H9 (cell line): ENCODE measurements around the gene ZER1. TPM values are rescaled to one million over a fixed set of nuclear protein-coding genes. Genes with fewer than 3 reads are reported as not detected.

ENCODE experiments used
- DNase-seq: peaks from one replicate; pipeline ENCODE4 v3.0.0-alpha.2; 2017
- H2AFZ ChIP-seq: one replicate; pipeline ENCODE4 v1.6.1; 2013; ENCODE audit warnings: mild to moderate bottlenecking, low read length, control low read depth, moderate library complexity
- H2AK5ac ChIP-seq: 2 replicates; pipeline ENCODE4 v1.6.1; 2013; ENCODE audit warnings: low read length, control low read depth, mixed read lengths; ENCODE audit not compliant: insufficient read length
- H2BK120ac ChIP-seq: one replicate; pipeline ENCODE4 v1.6.1; 2013; ENCODE audit warnings: low read depth, mild to moderate bottlenecking, low read length, control low read depth, inconsistent platforms; ENCODE audit not compliant: poor library complexity, severe bottlenecking
- H2BK12ac ChIP-seq: 2 replicates; pipeline ENCODE4 v1.6.1; 2013; ENCODE audit warnings: low read length, control low read depth, mixed read lengths, low read depth; ENCODE audit not compliant: insufficient read length
- H2BK15ac ChIP-seq: 2 replicates; pipeline ENCODE4 v1.6.1; 2013; ENCODE audit warnings: low read depth, low read length, control low read depth
- H2BK20ac ChIP-seq: one replicate; pipeline ENCODE4 v1.6.1; 2013; ENCODE audit warnings: low read depth, mild to moderate bottlenecking, low read length, control low read depth, inconsistent platforms; ENCODE audit not compliant: poor library complexity, severe bottlenecking
- H2BK5ac ChIP-seq: 2 replicates; pipeline ENCODE4 v1.6.1; 2013; ENCODE audit warnings: low read length, control low read depth, mixed read lengths; ENCODE audit not compliant: insufficient read length
- H3K14ac ChIP-seq: 2 replicates; pipeline ENCODE4 v1.6.1; 2013; ENCODE audit warnings: low read length, control low read depth; ENCODE audit not compliant: insufficient read depth
- H3K18ac ChIP-seq: 2 replicates; pipeline ENCODE4 v1.6.1; 2013; ENCODE audit warnings: low read depth, mild to moderate bottlenecking, mixed read lengths, low read length, control low read depth; ENCODE audit not compliant: insufficient read length
- H3K23ac ChIP-seq: 2 replicates; pipeline ENCODE4 v1.6.1; 2013; ENCODE audit warnings: low read length, control low read depth, mixed read lengths, low read depth; ENCODE audit not compliant: insufficient read length
- H3K23me2 ChIP-seq: 2 replicates; pipeline ENCODE4 v1.6.1; 2013; ENCODE audit warnings: low read depth, mild to moderate bottlenecking, mixed read lengths, low read length, control low read depth; ENCODE audit not compliant: insufficient read length, poor library complexity, severe bottlenecking
- H3K27ac ChIP-seq: 2 replicates; pipeline ENCODE4 v1.5.1; 2013; ENCODE audit warnings: low read length, control low read depth, mixed read lengths, low read depth; ENCODE audit not compliant: insufficient read length
- H3K27me3 ChIP-seq: 2 replicates; pipeline ENCODE4 v1.6.1; 2013; ENCODE audit warnings: low read length, control low read depth, inconsistent platforms; ENCODE audit not compliant: insufficient read depth
- H3K4ac ChIP-seq: 2 replicates; pipeline ENCODE4 v1.6.1; 2013; ENCODE audit warnings: low read depth, mild to moderate bottlenecking, control low read depth, inconsistent platforms, low read length, moderate library complexity
- H3K4me1 ChIP-seq: 2 replicates; pipeline ENCODE4 v1.6.1; 2013; ENCODE audit warnings: low read length, control low read depth, inconsistent platforms; ENCODE audit not compliant: insufficient read depth
- H3K4me2 ChIP-seq: 2 replicates; pipeline ENCODE4 v1.6.1; 2013; ENCODE audit warnings: low read length, control low read depth, mixed read lengths; ENCODE audit not compliant: insufficient read length, insufficient read depth
- H3K56ac ChIP-seq: 2 replicates; pipeline ENCODE4 v1.6.1; 2013; ENCODE audit warnings: low read depth, mild to moderate bottlenecking, mixed read lengths, low read length, control low read depth; ENCODE audit not compliant: insufficient read length
- H3K79me1 ChIP-seq: 2 replicates; pipeline ENCODE4 v1.6.1; 2013; ENCODE audit warnings: low read depth, mild to moderate bottlenecking, moderate library complexity, low read length, control low read depth, inconsistent platforms; ENCODE audit not compliant: insufficient read depth, poor library complexity, severe bottlenecking
- H3K79me2 ChIP-seq: 2 replicates; pipeline ENCODE4 v1.6.1; 2013; ENCODE audit warnings: low read length, control low read depth, inconsistent platforms; ENCODE audit not compliant: insufficient read depth
- H3K9ac ChIP-seq: 2 replicates; pipeline ENCODE4 v1.6.1; 2013; ENCODE audit warnings: low read length, control low read depth, mixed read lengths; ENCODE audit not compliant: insufficient read length; ENCODE audit errors: extremely low read depth
- H3K9me3 ChIP-seq: one replicate; pipeline ENCODE4 v1.6.1; 2013; ENCODE audit warnings: low read depth, low read length, inconsistent platforms; ENCODE audit not compliant: control insufficient read depth
- H3T11ph ChIP-seq: one replicate; pipeline ENCODE4 v1.6.1; 2013; ENCODE audit warnings: mild to moderate bottlenecking, low read length, control low read depth, inconsistent platforms
- H4K20me1 ChIP-seq: one replicate; pipeline ENCODE4 v1.6.1; 2013; ENCODE audit not compliant: control insufficient read depth, insufficient read length, insufficient read depth
- H4K5ac ChIP-seq: 2 replicates; pipeline ENCODE4 v1.6.1; 2013; ENCODE audit warnings: low read depth, mild to moderate bottlenecking, mixed read lengths, low read length, control low read depth; ENCODE audit not compliant: insufficient read length
- H4K8ac ChIP-seq: replicated peaks from 2 replicates; pipeline ENCODE4 v1.6.1; 2013; ENCODE audit warnings: low read length, control low read depth, mixed read lengths, low read depth; ENCODE audit not compliant: insufficient read length
- H4K91ac ChIP-seq: 2 replicates; pipeline ENCODE4 v1.6.1; 2013; ENCODE audit warnings: low read depth, mild to moderate bottlenecking, moderate library complexity, mixed read lengths, low read length, control low read depth; ENCODE audit not compliant: insufficient read length
- H3K27ac Mint-ChIP-seq, 3 experiments: 2 replicates in 2 of 3; 3 replicates in 1 of 3; pipeline ENCODE4 v1.8.0; 2020 to 2021; ENCODE audit warnings: mixed read lengths in 3 of 3, mild to moderate bottlenecking in 1 of 3, moderate library complexity in 1 of 3
- H3K27me3 Mint-ChIP-seq: 2 replicates; pipeline ENCODE4 v1.8.0; 2021; ENCODE audit warnings: low read depth, mild to moderate bottlenecking, moderate library complexity, mixed read lengths
- H3K36me3 Mint-ChIP-seq, 3 experiments: 2 replicates in 2 of 3; 3 replicates in 1 of 3; pipeline ENCODE4 v1.8.0; 2020 to 2021; ENCODE audit warnings: low read depth in 3 of 3, mixed read lengths in 3 of 3; ENCODE audit not compliant: insufficient read depth in 1 of 3
- H3K4me1 Mint-ChIP-seq, 2 experiments: 2 replicates each; pipeline ENCODE4 v1.8.0; 2020; ENCODE audit warnings: mixed read lengths in 2 of 2
- H3K4me3 Mint-ChIP-seq, 2 experiments: 2 replicates in 1 of 2; 3 replicates in 1 of 2; pipeline ENCODE4 v1.8.0; 2020 to 2021; ENCODE audit warnings: mild to moderate bottlenecking in 2 of 2, mixed read lengths in 2 of 2, moderate library complexity in 1 of 2
- H3K9me3 Mint-ChIP-seq, 2 experiments: 2 replicates in 1 of 2; 3 replicates in 1 of 2; pipeline ENCODE4 v1.8.0; 2020; ENCODE audit warnings: mild to moderate bottlenecking in 2 of 2, mixed read lengths in 2 of 2, moderate library complexity in 1 of 2
- WGBS: extraction: QIAGEN DNeasy Blood & Tissue Kit; methylation state at CpG from one replicate; pipeline ENCODE4 v1.1.7; 2013; ENCODE audit warnings: missing lambda C conversion rate, low lambda C conversion rate, mixed read lengths; ENCODE audit not compliant: insufficient read length; ENCODE audit errors: extremely low coverage; 5-methylcytosine and 5-hydroxymethylcytosine counted together
- total RNA-seq: library from RNA; stranded (reverse); gene quantifications from 2 replicates; pipeline ENCODE4 v1.2.1, GENCODE V29; 2021
- TF ChIP-seq, protein P1 (sequence below): fragments of 200-600 bp; sonication (generic); conservative IDR thresholded peaks from 3 replicates; pipeline ENCODE4 v1.8.0; 2021; ENCODE audit warnings: antibody characterized with exemption, mild to moderate bottlenecking

The ZER1 gene
- total RNA-seq, 1 experiment from 2014 or later, result 24.2 TPM

- Mint-ChIP-seq H3K27me3 (peaks cover 2% of the 10 kb centered on the region; the same call in 1 of the 2 replicates), H3K36me3 (peaks cover 0 to 6% (median 0%) of the 10 kb centered on the region in 3 experiments; a peak in 2 of 7 replicates), H3K27ac (peak overlapping the region; percentile 97 to 98 (median 97)), H3K4me3 (peak overlapping the region; percentile 90 to 96), H3K4me1 (peaks cover 9 to 11% of the 10 kb centered on the region in 2 experiments), H3K9me3 (peaks cover 6 to 9% of the 10 kb centered on the region in 2 experiments; a peak in 4 of 5 replicates)
- H4K8ac ChIP-seq, result no peak overlapping the region
- H3K14ac ChIP-seq, result peak overlapping the region; percentile 51; the same call in 1 of the 2 replicates
- no peak overlapping the region for H4K5ac ChIP-seq
- peaks cover 12% of the 10 kb centered on the region for H3K23me2 ChIP-seq
- no peak overlapping the region for H3K4ac ChIP-seq
- H2AFZ ChIP-seq, result no peak overlapping the region
- no peak overlapping the region for H2BK15ac ChIP-seq
- H3K27ac ChIP-seq, result peak overlapping the region; percentile 31
- no peaks in the 10 kb centered on the region for H3K9me3 ChIP-seq
- no peak overlapping the region for H2BK120ac ChIP-seq
- peak overlapping the region; percentile 31 for H3K18ac ChIP-seq
- WGBS, result no CpG with 5 or more reads among the region's 28 CpGs
- no peak overlapping the region for H4K91ac ChIP-seq
- H2BK5ac ChIP-seq, result no peak overlapping the region
- H2BK12ac ChIP-seq, result no peak overlapping the region
- H4K20me1 ChIP-seq, result no peaks in the 10 kb centered on the region
- H3K27me3 ChIP-seq, result no peaks in the 10 kb centered on the region
- peak overlapping the region; percentile 76 for H3K9ac ChIP-seq
- H3K23ac ChIP-seq, result no peak overlapping the region
- no peak overlapping the region for H2AK5ac ChIP-seq
- TF ChIP-seq, protein P1, sequence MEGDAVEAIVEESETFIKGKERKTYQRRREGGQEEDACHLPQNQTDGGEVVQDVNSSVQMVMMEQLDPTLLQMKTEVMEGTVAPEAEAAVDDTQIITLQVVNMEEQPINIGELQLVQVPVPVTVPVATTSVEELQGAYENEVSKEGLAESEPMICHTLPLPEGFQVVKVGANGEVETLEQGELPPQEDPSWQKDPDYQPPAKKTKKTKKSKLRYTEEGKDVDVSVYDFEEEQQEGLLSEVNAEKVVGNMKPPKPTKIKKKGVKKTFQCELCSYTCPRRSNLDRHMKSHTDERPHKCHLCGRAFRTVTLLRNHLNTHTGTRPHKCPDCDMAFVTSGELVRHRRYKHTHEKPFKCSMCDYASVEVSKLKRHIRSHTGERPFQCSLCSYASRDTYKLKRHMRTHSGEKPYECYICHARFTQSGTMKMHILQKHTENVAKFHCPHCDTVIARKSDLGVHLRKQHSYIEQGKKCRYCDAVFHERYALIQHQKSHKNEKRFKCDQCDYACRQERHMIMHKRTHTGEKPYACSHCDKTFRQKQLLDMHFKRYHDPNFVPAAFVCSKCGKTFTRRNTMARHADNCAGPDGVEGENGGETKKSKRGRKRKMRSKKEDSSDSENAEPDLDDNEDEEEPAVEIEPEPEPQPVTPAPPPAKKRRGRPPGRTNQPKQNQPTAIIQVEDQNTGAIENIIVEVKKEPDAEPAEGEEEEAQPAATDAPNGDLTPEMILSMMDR, result no peak
- H3K4me1 ChIP-seq, result no peaks in the 10 kb centered on the region
- DNase-seq, result no peak
- no peaks in the 10 kb centered on the region; the same call in 1 of the 2 replicates for H3K79me2 ChIP-seq
- no peak overlapping the region for H2BK20ac ChIP-seq
- peak overlapping the region; percentile 70 for H3K4me2 ChIP-seq
- H3K79me1 ChIP-seq, result no peaks in the 10 kb centered on the region
- no peak overlapping the region for H3T11ph ChIP-seq
- no peak overlapping the region for H3K56ac ChIP-seq
Measured at GRCh38 chr9:128771094-128771721, 519 bp downstream of the ZER1 start.
